ENCODE measurements around the gene HECTD1. TPM values are rescaled to one million over a fixed set of nuclear protein-coding genes. Genes with fewer than 3 reads are reported as not detected.

Gene HECTD1
- total and polyA plus RNA-seq, 12 donors, result 49.5 to 189 (median 151) TPM

DNA sequence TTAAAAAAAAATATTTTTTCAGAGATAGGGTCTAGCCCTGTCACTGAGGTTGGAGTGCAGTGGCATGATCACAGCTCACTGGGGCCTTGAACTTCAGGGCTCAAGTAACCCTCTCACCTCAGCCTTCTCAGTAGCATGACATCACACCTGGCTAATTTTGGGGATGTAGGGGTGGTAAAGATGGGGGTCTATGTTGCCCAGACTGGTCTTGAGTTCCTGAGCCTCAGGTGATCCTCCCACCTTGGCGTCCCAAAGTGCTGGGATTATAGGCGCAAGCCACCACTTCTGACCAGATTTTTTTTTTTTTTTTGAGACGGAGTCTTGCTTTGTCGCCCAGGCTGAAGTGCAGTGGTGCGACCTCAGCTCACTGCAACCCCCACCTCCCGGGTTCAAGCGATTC is 80.9 kb downstream of the HECTD1 start:
- no peaks in the 10 kb centered on the region for H3K9me3 ChIP-seq
- H3K27ac ChIP-seq, result no peak overlapping the region
- no peak overlapping the region for H3K4me3 ChIP-seq
- no peaks in the 10 kb centered on the region for H3K27me3 ChIP-seq
- TF ChIP-seq, protein P1, sequence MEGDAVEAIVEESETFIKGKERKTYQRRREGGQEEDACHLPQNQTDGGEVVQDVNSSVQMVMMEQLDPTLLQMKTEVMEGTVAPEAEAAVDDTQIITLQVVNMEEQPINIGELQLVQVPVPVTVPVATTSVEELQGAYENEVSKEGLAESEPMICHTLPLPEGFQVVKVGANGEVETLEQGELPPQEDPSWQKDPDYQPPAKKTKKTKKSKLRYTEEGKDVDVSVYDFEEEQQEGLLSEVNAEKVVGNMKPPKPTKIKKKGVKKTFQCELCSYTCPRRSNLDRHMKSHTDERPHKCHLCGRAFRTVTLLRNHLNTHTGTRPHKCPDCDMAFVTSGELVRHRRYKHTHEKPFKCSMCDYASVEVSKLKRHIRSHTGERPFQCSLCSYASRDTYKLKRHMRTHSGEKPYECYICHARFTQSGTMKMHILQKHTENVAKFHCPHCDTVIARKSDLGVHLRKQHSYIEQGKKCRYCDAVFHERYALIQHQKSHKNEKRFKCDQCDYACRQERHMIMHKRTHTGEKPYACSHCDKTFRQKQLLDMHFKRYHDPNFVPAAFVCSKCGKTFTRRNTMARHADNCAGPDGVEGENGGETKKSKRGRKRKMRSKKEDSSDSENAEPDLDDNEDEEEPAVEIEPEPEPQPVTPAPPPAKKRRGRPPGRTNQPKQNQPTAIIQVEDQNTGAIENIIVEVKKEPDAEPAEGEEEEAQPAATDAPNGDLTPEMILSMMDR (IDR thresholded peaks at IDR 0.05), result no peak
- H3K4me1 ChIP-seq, result peaks cover 0 to 10% (median 0%) of the 10 kb centered on the region in 9 donors
- H3K36me3 ChIP-seq, result peaks cover 0 to 100% (median 60%) of the 10 kb centered on the region in 9 donors
- no peak for ATAC-seq
- DNase-seq, result no peak
- intact Hi-C loops (cut with DNase I), result loop anchor here in 1 of 10 donors (5.0 kb wide), 1 partner anchor 176 kb away; no protein-coding TSS in a partner anchor
- 93 to 94% methylated on average over 7 of the region's 7 CpGs for WGBS, 2 donors

DNA sequence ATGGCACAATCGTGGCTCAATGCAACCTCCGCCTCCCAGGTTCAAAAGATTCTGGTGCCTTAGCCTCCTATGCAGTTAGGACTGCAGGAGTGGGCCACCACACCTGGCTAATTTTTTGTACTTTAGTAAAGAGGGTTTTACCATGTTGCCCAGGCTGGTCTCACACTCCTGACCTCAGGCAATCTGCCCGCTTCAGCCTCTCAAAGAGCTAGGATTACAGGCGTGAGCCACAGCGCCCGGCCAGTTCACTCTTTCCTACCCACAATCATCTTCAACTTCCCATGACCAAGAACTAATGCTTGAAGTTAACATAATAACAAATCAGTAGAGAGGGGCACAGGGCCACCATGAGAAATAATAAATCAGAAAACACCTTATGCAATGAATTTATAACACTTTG is 82.4 kb downstream of the HECTD1 start:
- Histone ChIP-seq H3K4me1 (peaks cover 0 to 10% (median 0%) of the 10 kb centered on the region in 9 donors), H3K27me3 (no peaks in the 10 kb centered on the region), H3K36me3 (peaks cover 0 to 100% (median 65%) of the 10 kb centered on the region in 9 donors), H3K4me3 (no peak overlapping the region), H3K27ac (no peak overlapping the region), H3K9me3 (no peaks in the 10 kb centered on the region)
- TF ChIP-seq, protein P1 (IDR thresholded peaks at IDR 0.05), result no peak
- 78 to 88% methylated on average over 6 of the region's 6 CpGs for WGBS, 2 donors
- DNase-seq (no peak), ATAC-seq (no peak)
- intact Hi-C loops (cut with DNase I), result loop anchor here in 1 of 10 donors (5.0 kb wide), 1 partner anchor 177 kb away; no protein-coding TSS in a partner anchor

DNA sequence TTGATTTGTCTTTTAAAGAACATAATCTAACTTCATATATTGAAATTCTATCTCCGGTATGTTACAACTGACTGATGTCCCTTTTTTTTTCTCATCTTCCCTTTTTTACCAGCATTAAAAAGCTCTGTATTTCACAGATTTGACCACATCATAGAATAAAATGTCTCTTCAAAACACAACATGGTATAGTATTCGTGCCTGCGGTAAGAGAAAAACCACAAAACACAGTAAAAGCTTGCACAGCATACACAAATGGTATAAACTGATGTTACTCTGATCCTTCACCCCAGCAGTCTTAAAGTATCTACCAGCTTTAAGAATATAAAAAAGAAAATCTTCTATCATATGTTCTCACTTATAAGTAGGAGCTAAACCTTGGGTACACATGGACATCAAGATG is 83.4 kb downstream of the HECTD1 start:
- Histone ChIP-seq H3K27ac (no peak overlapping the region), H3K4me3 (no peak overlapping the region), H3K4me1 (peaks cover 0 to 10% (median 0%) of the 10 kb centered on the region in 9 donors), H3K36me3 (peaks cover 0 to 100% (median 74%) of the 10 kb centered on the region in 9 donors), H3K27me3 (no peaks in the 10 kb centered on the region), H3K9me3 (no peaks in the 10 kb centered on the region)
- DNase-seq (no peak), ATAC-seq (peak in 1 of 8 donors; percentile 12)
- TF ChIP-seq, protein P1 (IDR thresholded peaks at IDR 0.05), result no peak
- WGBS, 2 donors, result 97% methylated on average over 3 of the region's 3 CpGs
- intact Hi-C loops (cut with DNase I), result no loop called here

DNA sequence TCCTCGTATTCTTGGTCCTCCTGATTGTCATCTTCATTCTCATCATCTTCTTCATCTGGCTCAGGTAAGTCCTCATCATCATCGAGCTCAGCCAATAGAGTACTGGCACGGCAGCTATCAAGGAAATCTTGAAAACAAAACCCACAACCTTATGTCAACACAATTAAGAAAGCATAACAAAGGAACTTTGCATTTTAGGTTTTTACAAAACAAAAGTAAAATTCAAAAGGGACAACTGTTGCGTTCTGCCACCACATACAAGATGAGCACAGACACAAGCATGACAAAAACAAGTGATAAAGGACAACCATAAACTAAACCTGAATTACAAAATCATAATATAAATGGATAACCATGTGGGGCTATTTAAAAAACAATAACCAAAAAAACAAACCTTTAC is 84.7 kb downstream of the HECTD1 start:
- ATAC-seq (no peak), DNase-seq (no peak)
- H3K4me1 ChIP-seq, result no peaks in the 10 kb centered on the region
- H3K27me3 ChIP-seq, result no peaks in the 10 kb centered on the region
- H3K27ac ChIP-seq, result no peak overlapping the region
- TF ChIP-seq, protein P1 (IDR thresholded peaks at IDR 0.05), result no peak
- intact Hi-C loops (cut with DNase I), result no loop called here
- 93 to 95% methylated on average over 4 of the region's 4 CpGs for WGBS, 2 donors
- no peak overlapping the region for H3K4me3 ChIP-seq
- no peaks in the 10 kb centered on the region for H3K9me3 ChIP-seq
- H3K36me3 ChIP-seq, result peaks cover 0 to 100% (median 73%) of the 10 kb centered on the region in 9 donors

Measured in heart right ventricle (tissue), 16 donors.